Ovary (tissue), 9 donors: ENCODE results near the gene SIK1. TPM values are rescaled to one million over a fixed set of nuclear protein-coding genes. Genes with fewer than 3 reads are reported as not detected.

Source experiments
- DNase-seq, 5 donors: peaks; one replicate each; pipeline ENCODE4 v3.0.0-alpha.2; 2019 to 2020
- H3K27ac ChIP-seq, 2 donors: fragments of 200-600 bp; one replicate each; pipeline versions ENCODE4 v1.5.1 to v1.8.0; 2019 to 2022
- H3K27me3 ChIP-seq: fragments of 200-600 bp; one replicate; pipeline ENCODE4 v1.8.0; 2022
- H3K36me3 ChIP-seq: fragments of 200-600 bp; sonication (generic); one replicate; pipeline ENCODE4 v1.5.1; 2019
- H3K4me1 ChIP-seq: one replicate; pipeline ENCODE4 v1.8.1; 2013; ENCODE audit warnings: mild to moderate bottlenecking, moderate library complexity; ENCODE audit not compliant: insufficient read depth
- H3K4me3 ChIP-seq: fragments of 200-600 bp; sonication (generic); one replicate; pipeline ENCODE4 v1.5.1; 2017
- H3K9me3 ChIP-seq, 2 donors: fragments of 200-600 bp in 1 of 2; sonication (generic) in 1 of 2; one replicate each; pipeline versions ENCODE4 v1.5.1 to v1.8.1; 2013 to 2019; ENCODE audit warnings: mild to moderate bottlenecking in 1 of 2, moderate library complexity in 1 of 2
- EP300 ChIP-seq: sonication (generic); formaldehyde crosslinking; IDR thresholded peaks from one replicate; pipeline ENCODE4 v1.6.1; 2017; ENCODE audit warnings: antibody characterized with exemption
- POLR2A ChIP-seq: fragments of 450-650 bp; IDR thresholded peaks from one replicate; pipeline ENCODE4 v1.6.1; 2017; ENCODE audit warnings: antibody characterized with exemption, mild to moderate bottlenecking, moderate library complexity
- WGBS, 3 donors: extraction: QIAGEN DNeasy Blood & Tissue Kit in 1 of 3; methylation state at CpG; one replicate each; pipeline versions ENCODE4 v1.1.5 to v1.1.7; 2013 to 2017; 5-methylcytosine and 5-hydroxymethylcytosine counted together
- intact Hi-C, 4 donors: fragments of 100-400 bp; cut with DNase I; formaldehyde crosslinking; loops; one replicate each; pipeline versions ENCODE4 v1.11.0 to v1.15.1; 2022 to 2023
- polyA plus RNA-seq, 2 donors: library from polyadenylated mRNA; stranded (reverse); fragments of 200-250 nt in 1 of 2; fragments of 350-450 nt in 1 of 2; fragmentation: Illumina TruSeq in 1 of 2; extraction: RNeasy Lipid Tissue Mini Kit (QIAGEN cat#74804) in 1 of 2; gene quantifications; one replicate each; pipeline ENCODE4 v1.2.3, GENCODE V29; 2013 to 2014
- total RNA-seq, 7 donors: library from RNA; depleted of rRNA in 2 of 7; stranded (reverse); fragments of >200 nt in 2 of 7; fragmentation: NEBNext Ultra II Directional in 3 of 7; extraction: Animal tissue kit (Norgen Biotek cat#: 25700) in 3 of 7; gene quantifications; one replicate each; pipeline versions ENCODE4 v1.1.0 to v1.2.4, GENCODE V29; 2016 to 2023
- TF ChIP-seq, protein P1 (sequence below), 3 donors: fragments of 450-650 bp in 2 of 3; fragments of 200-600 bp in 1 of 3; IDR thresholded peaks; one replicate each; pipeline versions ENCODE4 v1.5.1 to v1.8.0; 2016 to 2022; ENCODE audit warnings: antibody characterized with exemption in 3 of 3, mild to moderate bottlenecking in 1 of 3
- donor health status: DM: no; HTN: no; CAD: no; lungs with moderate emphysema.
- donor health status: DM: no; HTN: no; CAD: no.
- donor health status: Bipolar disorder and iron deficiency.
- donor health status: DM: yes; HTN: yes; CAD: no.
- donor health status: DM: no; HTN: no; CAD: no.
- donor health status: DM: yes; HTN: yes; CAD: no.

Gene SIK1
- total and polyA plus RNA-seq, 9 donors: 6.3 to 278 (median 63.0) TPM

DNA sequence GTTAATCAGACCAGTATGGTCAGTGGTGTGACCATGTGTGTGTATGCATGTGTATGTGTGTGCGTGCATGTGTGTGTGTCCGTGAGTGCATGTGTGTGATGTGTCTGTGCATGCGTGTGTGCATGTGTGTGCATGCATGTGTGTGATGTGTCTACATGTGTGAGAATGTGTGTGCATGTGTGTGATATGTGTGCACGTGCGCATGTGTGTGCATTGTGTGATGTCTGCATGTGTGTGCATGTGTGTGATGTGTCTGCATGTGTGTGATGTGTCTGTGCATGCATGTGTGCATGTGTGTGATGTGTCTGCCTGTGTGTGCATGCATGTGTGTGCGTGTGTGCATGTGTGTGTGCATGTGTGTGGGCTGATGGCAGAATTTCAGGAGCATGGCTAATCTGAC lies 58.2 kb downstream of the SIK1 start:
- peaks cover 3% of the 10 kb centered on the region for H3K4me1 ChIP-seq
- intact Hi-C loops: no loop called here
- H3K27ac ChIP-seq: no peak overlapping the region
- no peak for TF ChIP-seq POLR2A
- TF ChIP-seq, protein P1, sequence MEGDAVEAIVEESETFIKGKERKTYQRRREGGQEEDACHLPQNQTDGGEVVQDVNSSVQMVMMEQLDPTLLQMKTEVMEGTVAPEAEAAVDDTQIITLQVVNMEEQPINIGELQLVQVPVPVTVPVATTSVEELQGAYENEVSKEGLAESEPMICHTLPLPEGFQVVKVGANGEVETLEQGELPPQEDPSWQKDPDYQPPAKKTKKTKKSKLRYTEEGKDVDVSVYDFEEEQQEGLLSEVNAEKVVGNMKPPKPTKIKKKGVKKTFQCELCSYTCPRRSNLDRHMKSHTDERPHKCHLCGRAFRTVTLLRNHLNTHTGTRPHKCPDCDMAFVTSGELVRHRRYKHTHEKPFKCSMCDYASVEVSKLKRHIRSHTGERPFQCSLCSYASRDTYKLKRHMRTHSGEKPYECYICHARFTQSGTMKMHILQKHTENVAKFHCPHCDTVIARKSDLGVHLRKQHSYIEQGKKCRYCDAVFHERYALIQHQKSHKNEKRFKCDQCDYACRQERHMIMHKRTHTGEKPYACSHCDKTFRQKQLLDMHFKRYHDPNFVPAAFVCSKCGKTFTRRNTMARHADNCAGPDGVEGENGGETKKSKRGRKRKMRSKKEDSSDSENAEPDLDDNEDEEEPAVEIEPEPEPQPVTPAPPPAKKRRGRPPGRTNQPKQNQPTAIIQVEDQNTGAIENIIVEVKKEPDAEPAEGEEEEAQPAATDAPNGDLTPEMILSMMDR (IDR thresholded peaks at IDR 0.05): no peak
- no peak for TF ChIP-seq EP300
- no peaks in the 10 kb centered on the region for H3K9me3 ChIP-seq
- no peaks in the 10 kb centered on the region for H3K27me3 ChIP-seq
- H3K36me3 ChIP-seq: no peaks in the 10 kb centered on the region
- 86 to 92% (median 91%) methylated on average over 6 of the region's 6 CpGs for WGBS, 3 donors
- no peak overlapping the region for H3K4me3 ChIP-seq
- peak in 1 of 5 donors; percentile 4 for DNase-seq

DNA sequence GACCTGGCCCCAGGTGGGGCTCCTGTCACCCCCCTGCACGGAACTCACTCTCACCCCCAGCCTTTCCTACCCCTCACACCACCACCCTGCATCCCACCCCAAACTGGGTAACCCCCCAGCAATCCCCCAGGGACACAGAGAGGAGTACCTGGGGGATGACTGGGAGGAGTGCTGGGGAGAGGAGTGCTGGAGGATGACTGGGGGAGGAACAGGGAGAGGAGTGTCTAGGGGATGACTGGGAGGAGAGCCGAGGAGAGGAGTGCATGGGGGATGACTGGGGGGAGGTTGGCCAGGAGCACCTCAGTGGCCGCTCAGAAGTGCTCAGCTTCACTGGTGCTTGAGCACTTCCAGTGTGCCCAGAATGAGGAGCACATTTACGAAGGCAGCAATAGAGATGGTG lies 59.1 kb downstream of the SIK1 start:
- Histone ChIP-seq H3K9me3 (no peaks in the 10 kb centered on the region), H3K36me3 (no peaks in the 10 kb centered on the region), H3K4me3 (no peak overlapping the region), H3K4me1 (peaks cover 3% of the 10 kb centered on the region), H3K27ac (no peak overlapping the region), H3K27me3 (no peaks in the 10 kb centered on the region)
- DNase-seq: no peak
- TF ChIP-seq EP300 (no peak), POLR2A (no peak)
- TF ChIP-seq, protein P1 (IDR thresholded peaks at IDR 0.05): no peak
- intact Hi-C loops: no loop called here
- 85 to 94% (median 91%) methylated on average over 4 of the region's 4 CpGs for WGBS, 3 donors

DNA sequence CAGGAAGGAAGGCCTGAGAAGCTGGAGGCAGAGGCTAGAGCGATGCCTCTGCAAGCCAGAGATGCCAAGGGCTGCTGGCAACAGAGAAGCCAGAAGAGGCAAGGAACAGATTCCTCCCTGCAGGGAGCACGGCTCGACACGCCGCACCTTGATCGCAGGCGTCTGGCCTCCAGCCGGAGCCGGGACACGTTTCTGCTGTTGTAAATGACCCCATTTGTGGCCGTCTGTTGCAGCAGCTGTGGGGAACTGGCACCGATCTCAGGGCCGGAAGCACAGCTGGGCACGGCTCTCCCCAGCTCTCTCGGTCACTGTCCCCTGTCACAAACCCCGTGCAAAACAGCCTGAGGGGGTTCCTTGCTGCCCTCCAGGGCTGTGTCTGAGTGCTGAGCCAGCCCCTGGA lies 59.6 kb downstream of the SIK1 start:
- H3K27me3 ChIP-seq: no peaks in the 10 kb centered on the region
- no peak overlapping the region for H3K27ac ChIP-seq
- TF ChIP-seq POLR2A (no peak), EP300 (no peak)
- TF ChIP-seq, protein P1 (IDR thresholded peaks at IDR 0.05): no peak
- no peaks in the 10 kb centered on the region for H3K9me3 ChIP-seq
- no peaks in the 10 kb centered on the region for H3K36me3 ChIP-seq
- 64 to 83% (median 79%) methylated on average over 15 to 16 of the region's 16 CpGs for WGBS, 3 donors
- DNase-seq: peak in 1 of 5 donors; percentile 19
- H3K4me1 ChIP-seq: peaks cover 5% of the 10 kb centered on the region
- H3K4me3 ChIP-seq: no peak overlapping the region
- intact Hi-C loops: no loop called here

DNA sequence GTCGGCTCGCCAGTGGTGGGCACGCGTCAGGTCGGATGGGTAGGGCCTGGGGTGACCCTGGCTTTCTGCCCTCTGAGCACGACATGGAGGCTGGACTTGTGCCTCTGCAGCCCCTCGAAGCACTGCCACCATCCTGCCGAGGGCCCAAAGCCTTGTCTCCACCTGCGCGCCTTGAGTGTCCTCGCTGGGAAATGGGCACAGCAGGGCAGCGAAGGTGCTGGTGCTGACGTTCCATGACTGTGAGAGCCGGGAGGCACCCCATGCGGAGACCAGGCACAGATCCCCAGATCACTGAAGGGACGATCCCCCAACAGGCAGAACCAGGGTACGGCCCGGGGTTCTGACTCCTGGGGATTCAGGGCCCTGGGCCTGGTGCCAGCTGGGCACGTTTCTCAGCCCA lies 60.3 kb downstream of the SIK1 start:
- WGBS, 3 donors: 82 to 87% (median 84%) methylated on average over 19 of the region's 19 CpGs
- TF ChIP-seq EP300 (no peak), POLR2A (no peak)
- TF ChIP-seq, protein P1 (IDR thresholded peaks at IDR 0.05): no peak
- no peaks in the 10 kb centered on the region for H3K27me3 ChIP-seq
- DNase-seq: peak in 1 of 5 donors; percentile 31
- intact Hi-C loops: no loop called here
- no peak overlapping the region for H3K4me3 ChIP-seq
- H3K27ac ChIP-seq: no peak overlapping the region
- peaks cover 10% of the 10 kb centered on the region for H3K4me1 ChIP-seq
- H3K9me3 ChIP-seq: no peaks in the 10 kb centered on the region
- H3K36me3 ChIP-seq: no peaks in the 10 kb centered on the region
